Hepatocyte (in vitro differentiated cells): ENCODE measurements around the gene SEMA4C.

Experiments
- EZH2phosphoT487 ChIP-seq: fragments of 200-600 bp; sonication (generic); IDR thresholded peaks from one replicate; pipeline ENCODE4 v1.6.1; 2018; ENCODE audit warnings: antibody characterized with exemption, mild to moderate bottlenecking, low read depth, moderate library complexity; ENCODE audit not compliant: unreplicated experiment, severe bottlenecking
- TF ChIP-seq, protein P1 (sequence below): fragments of 200-600 bp; sonication (generic); IDR thresholded peaks from 2 replicates; pipeline ENCODE4 v1.5.1; 2016; ENCODE audit warnings: antibody characterized with exemption, mild to moderate bottlenecking; ENCODE audit not compliant: poor library complexity

DNA sequence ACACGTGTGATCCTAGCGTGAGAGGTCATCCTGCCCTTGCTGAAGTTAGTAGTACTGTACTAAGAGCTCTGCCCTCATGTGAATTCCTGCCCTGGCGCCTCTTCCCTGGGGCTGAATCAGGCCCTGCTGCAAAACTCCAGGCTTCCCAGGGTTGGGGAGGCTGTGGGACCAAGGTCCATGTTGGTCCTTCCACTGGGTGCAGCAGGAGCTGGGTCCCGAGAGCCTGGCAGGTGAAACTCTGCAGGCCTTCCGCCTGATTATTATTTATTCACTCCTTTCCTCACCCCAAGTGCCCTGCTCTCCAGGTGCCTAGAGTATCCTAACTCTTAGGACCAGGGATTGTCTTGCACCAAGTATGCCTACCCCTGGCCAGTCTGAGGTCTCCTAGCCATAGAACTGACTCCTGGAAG lies 59.1 kb downstream of the SEMA4C start:
- TF ChIP-seq, protein P1, sequence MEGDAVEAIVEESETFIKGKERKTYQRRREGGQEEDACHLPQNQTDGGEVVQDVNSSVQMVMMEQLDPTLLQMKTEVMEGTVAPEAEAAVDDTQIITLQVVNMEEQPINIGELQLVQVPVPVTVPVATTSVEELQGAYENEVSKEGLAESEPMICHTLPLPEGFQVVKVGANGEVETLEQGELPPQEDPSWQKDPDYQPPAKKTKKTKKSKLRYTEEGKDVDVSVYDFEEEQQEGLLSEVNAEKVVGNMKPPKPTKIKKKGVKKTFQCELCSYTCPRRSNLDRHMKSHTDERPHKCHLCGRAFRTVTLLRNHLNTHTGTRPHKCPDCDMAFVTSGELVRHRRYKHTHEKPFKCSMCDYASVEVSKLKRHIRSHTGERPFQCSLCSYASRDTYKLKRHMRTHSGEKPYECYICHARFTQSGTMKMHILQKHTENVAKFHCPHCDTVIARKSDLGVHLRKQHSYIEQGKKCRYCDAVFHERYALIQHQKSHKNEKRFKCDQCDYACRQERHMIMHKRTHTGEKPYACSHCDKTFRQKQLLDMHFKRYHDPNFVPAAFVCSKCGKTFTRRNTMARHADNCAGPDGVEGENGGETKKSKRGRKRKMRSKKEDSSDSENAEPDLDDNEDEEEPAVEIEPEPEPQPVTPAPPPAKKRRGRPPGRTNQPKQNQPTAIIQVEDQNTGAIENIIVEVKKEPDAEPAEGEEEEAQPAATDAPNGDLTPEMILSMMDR: no peak
- TF ChIP-seq EZH2phosphoT487: no peak
